Breast epithelium (tissue), 4 donors: Measurements from ENCODE around the gene ASB8. TPM values are rescaled to one million over a fixed set of nuclear protein-coding genes. Genes with fewer than 3 reads are reported as not detected.
"Not testable (repeated sequence)": the region's sequence is repeated elsewhere in the genome, so short reads cannot be mapped to it uniquely, and the experiment has no call there.

ENCODE experiments used
- DNase-seq, 2 donors: peaks; one replicate each; pipeline ENCODE4 v3.0.0-alpha.2; 2019; ENCODE audit warnings: low spot score in 2 of 2
- H3K27ac ChIP-seq, 2 donors: fragments of 200-600 bp; sonication (generic) in 1 of 2; one replicate each; pipeline ENCODE4 v1.5.1; 2016 to 2019; ENCODE audit warnings: mild to moderate bottlenecking in 1 of 2
- H3K27me3 ChIP-seq, 2 donors: fragments of 200-600 bp; sonication (generic) in 1 of 2; one replicate each; pipeline versions ENCODE4 v1.5.1 to v1.6.0; 2017 to 2019; ENCODE audit warnings: control low read depth in 1 of 2, mild to moderate bottlenecking in 1 of 2
- H3K36me3 ChIP-seq: fragments of 200-600 bp; one replicate; pipeline ENCODE4 v1.5.1; 2019
- H3K4me1 ChIP-seq, 2 donors: fragments of 200-600 bp; sonication (generic); one replicate each; pipeline ENCODE4 v1.5.1; 2016 to 2019; ENCODE audit warnings: control low read depth in 1 of 2
- H3K4me3 ChIP-seq, 3 donors: fragments of 200-600 bp; sonication (generic); 1 replicate in 2 of 3; 2 replicates in 1 of 3; pipeline ENCODE4 v1.5.1; 2016 to 2019; ENCODE audit warnings: mild to moderate bottlenecking in 3 of 3, moderate library complexity in 2 of 3
- H3K9me3 ChIP-seq, 2 donors: fragments of 200-600 bp; sonication (generic) in 1 of 2; one replicate each; pipeline ENCODE4 v1.5.1; 2016 to 2019; ENCODE audit warnings: control low read depth in 1 of 2
- CTCF ChIP-seq, 3 donors: fragments of 450-650 bp; IDR thresholded peaks; one replicate each; pipeline ENCODE4 v1.5.1; 2016 to 2017; ENCODE audit warnings: antibody characterized with exemption in 3 of 3, mild to moderate bottlenecking in 3 of 3, moderate library complexity in 3 of 3
- POLR2A ChIP-seq: fragments of 450-650 bp; IDR thresholded peaks from one replicate; pipeline ENCODE4 v1.6.1; 2016; ENCODE audit warnings: antibody characterized with exemption, mild to moderate bottlenecking, moderate library complexity
- POLR2AphosphoS5 ChIP-seq, 3 donors: sonication (generic); formaldehyde crosslinking; IDR thresholded peaks; one replicate each; pipeline ENCODE4 v1.6.1; 2017; ENCODE audit warnings: antibody characterized with exemption in 3 of 3
- intact Hi-C: fragments of 100-400 bp; cut with DNase I; formaldehyde crosslinking; loops from one replicate; pipeline ENCODE4 v1.15.1; 2023; ENCODE audit warnings: low total_unique reads
- total RNA-seq, 3 donors: library from RNA; depleted of rRNA; stranded (reverse); fragments of >200 nt; gene quantifications; one replicate each; pipeline ENCODE4 v1.1.0, GENCODE V29; 2016

Gene ASB8
- total RNA-seq, 3 donors from 2014 or later: 20.6 to 37.2 (median 30.6) TPM

GRCh38 chr12:48118284-48118871 lies 38.9 kb downstream of the ASB8 start:
- no peaks in the 10 kb centered on the region for H3K4me1 ChIP-seq
- DNase-seq: no peak
- intact Hi-C loops: no loop called here
- H3K4me3 ChIP-seq: peak overlapping the region in 2 of 3 donors; percentile 74 to 76
- H3K27ac ChIP-seq: no peak overlapping the region
- TF ChIP-seq POLR2A: no peak
- H3K36me3 ChIP-seq: no peaks in the 10 kb centered on the region
- H3K9me3 ChIP-seq: no peaks in the 10 kb centered on the region
- no peaks in the 10 kb centered on the region for H3K27me3 ChIP-seq

GRCh38 chr12:48115957-48116356 lies 41.4 kb downstream of the ASB8 start:
- Histone ChIP-seq H3K4me3 (no peak overlapping the region), H3K4me1 (no peaks in the 10 kb centered on the region), H3K9me3 (no peaks in the 10 kb centered on the region), H3K27me3 (no peaks in the 10 kb centered on the region), H3K36me3 (no peaks in the 10 kb centered on the region), H3K27ac (no peak overlapping the region)
- no peak for TF ChIP-seq POLR2AphosphoS5 (IDR thresholded peaks at IDR 0.05)
- no peak for TF ChIP-seq CTCF (IDR thresholded peaks at IDR 0.05)
- no peak for TF ChIP-seq POLR2A
- no peak for DNase-seq
- intact Hi-C loops: no loop called here

GRCh38 chr12:48111312-48111693 lies 46.0 kb downstream of the ASB8 start:
- H3K27ac ChIP-seq: not testable (repeated sequence)

GRCh38 chr12:48110691-48111311 lies 46.5 kb downstream of the ASB8 start:
- TF ChIP-seq POLR2A (no peak), POLR2AphosphoS5 (IDR thresholded peaks at IDR 0.05) (no peak), CTCF (IDR thresholded peaks at IDR 0.05) (no peak)
- H3K27me3 ChIP-seq: no peaks in the 10 kb centered on the region
- no peak for DNase-seq
- no peaks in the 10 kb centered on the region for H3K9me3 ChIP-seq
- intact Hi-C loops: no loop called here
- no peaks in the 10 kb centered on the region for H3K4me1 ChIP-seq
- H3K36me3 ChIP-seq: no peaks in the 10 kb centered on the region
- H3K27ac ChIP-seq: no peak overlapping the region
- no peak overlapping the region for H3K4me3 ChIP-seq

More at GRCh38 chr12:48111312-48111693, 46.0 kb downstream of the ASB8 start:
- H3K9me3 ChIP-seq, H3K27me3 ChIP-seq, H3K4me3 ChIP-seq, H3K36me3 ChIP-seq, H3K4me1 ChIP-seq, DNase-seq, intact Hi-C loops: not testable (repeated sequence)

GRCh38 chr12:48109424-48109823 lies 47.9 kb downstream of the ASB8 start:
- intact Hi-C loops: no loop called here
- Histone ChIP-seq H3K27me3 (no peaks in the 10 kb centered on the region), H3K9me3 (no peaks in the 10 kb centered on the region), H3K27ac (no peak overlapping the region), H3K4me3 (no peak overlapping the region), H3K36me3 (no peaks in the 10 kb centered on the region), H3K4me1 (peaks cover 0 to 6% of the 10 kb centered on the region in 2 donors)
- TF ChIP-seq POLR2AphosphoS5 (IDR thresholded peaks at IDR 0.05) (no peak), CTCF (IDR thresholded peaks at IDR 0.05) (no peak), POLR2A (no peak)
- no peak for DNase-seq

GRCh38 chr12:48106681-48107613 lies 50.4 kb downstream of the ASB8 start:
- TF ChIP-seq CTCF (IDR thresholded peaks at IDR 0.05): no peak
- peak overlapping the region; percentile 84 to 100 (median 88) for H3K4me3 ChIP-seq
- no peaks in the 10 kb centered on the region for H3K27me3 ChIP-seq
- peaks cover 0 to 6% of the 10 kb centered on the region in 2 donors for H3K4me1 ChIP-seq
- no peaks in the 10 kb centered on the region for H3K36me3 ChIP-seq
- intact Hi-C loops: no loop called here
- no peaks in the 10 kb centered on the region for H3K9me3 ChIP-seq
- peak overlapping the region; percentile 94 to 97 for H3K27ac ChIP-seq
- no peak for DNase-seq
